Epithelial cell of proximal tubule (primary cell): ENCODE results near the gene DENND5A. TPM values are rescaled to one million over a fixed set of nuclear protein-coding genes. Genes with fewer than 3 reads are reported as not detected.

Experiments used
- DNase-seq: peaks from one replicate; pipeline ENCODE4 v3.0.0-alpha.2; 2011; ENCODE audit warnings: low read depth
- H3K4me3 ChIP-seq: 2 replicates; pipeline ENCODE4 v1.5.1; 2011; ENCODE audit warnings: low read depth, mild to moderate bottlenecking, low read length
- CTCF ChIP-seq: conservative IDR thresholded peaks from 2 replicates; pipeline ENCODE4 v1.5.1; 2012; ENCODE audit warnings: low read depth, mild to moderate bottlenecking, low read length
- total RNA-seq: library from RNA; depleted of rRNA; stranded (reverse); fragments of >200 nt; gene quantifications from 2 replicates; pipeline ENCODE4 v1.2.3, GENCODE V29; 2015

The DENND5A gene
- total RNA-seq, 1 donor from 2014 or later: 75.0 TPM

- H3K4me3 ChIP-seq: no peak overlapping the region
- no peak for DNase-seq
- TF ChIP-seq CTCF: no peak
These were observed 125.4 kb downstream of the DENND5A start for GRCh38 chr11:9139628-9140357.

GRCh38 chr11:9138612-9139579 lies 126.3 kb downstream of the DENND5A start:
- peak; percentile 62 for DNase-seq
- no peak overlapping the region for H3K4me3 ChIP-seq
- no peak for TF ChIP-seq CTCF

- no peak overlapping the region for H3K4me3 ChIP-seq
- DNase-seq: no peak
- TF ChIP-seq CTCF: no peak
These were observed 127.1 kb downstream of the DENND5A start for GRCh38 chr11:9138133-9138453.

- peak; percentile 98 for TF ChIP-seq CTCF
- H3K4me3 ChIP-seq: no peak overlapping the region
- no peak for DNase-seq
These were observed 127.6 kb downstream of the DENND5A start for GRCh38 chr11:9137293-9138132.

GRCh38 chr11:9136741-9137140 lies 128.4 kb downstream of the DENND5A start:
- no peak for DNase-seq
- H3K4me3 ChIP-seq: no peak overlapping the region
- TF ChIP-seq CTCF: no peak

- DNase-seq: no peak
- TF ChIP-seq CTCF: no peak
- no peak overlapping the region for H3K4me3 ChIP-seq
These were observed 131.2 kb downstream of the DENND5A start for GRCh38 chr11:9133956-9134355.
